GM18868 (cell line): ENCODE results near the gene ACVR1C.
"Not testable (repeated sequence)": the region's sequence is repeated elsewhere in the genome, so short reads cannot be mapped to it uniquely, and the experiment has no call there.

Experiments used
- ATAC-seq: cut with Tn5 transposase; IDR thresholded peaks from one replicate; pipeline ENCODE4 v1.9.1; 2021; ENCODE audit warnings: mild to moderate bottlenecking, moderate library complexity; ENCODE audit not compliant: unreplicated experiment

The ACVR1C gene

DNA sequence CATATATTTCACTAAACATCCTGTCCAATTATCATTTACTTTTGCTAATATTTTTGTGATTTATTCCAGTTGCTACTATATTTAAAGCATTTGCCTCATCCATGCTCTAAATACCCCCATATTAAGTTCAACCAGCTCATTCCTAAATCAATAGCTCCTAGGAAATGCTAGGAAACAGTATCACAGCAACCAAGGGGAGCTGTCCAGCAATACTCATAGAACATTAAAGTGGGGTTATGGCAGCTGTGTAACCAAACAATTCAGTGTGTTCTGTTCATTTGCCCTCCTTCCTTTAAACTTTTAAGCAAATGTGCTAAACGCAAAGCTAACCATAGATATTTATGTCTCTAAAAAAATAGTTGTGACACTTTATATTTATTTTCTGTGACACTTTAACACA is 41.1 kb downstream of the ACVR1C start:
- no peak for ATAC-seq

DNA sequence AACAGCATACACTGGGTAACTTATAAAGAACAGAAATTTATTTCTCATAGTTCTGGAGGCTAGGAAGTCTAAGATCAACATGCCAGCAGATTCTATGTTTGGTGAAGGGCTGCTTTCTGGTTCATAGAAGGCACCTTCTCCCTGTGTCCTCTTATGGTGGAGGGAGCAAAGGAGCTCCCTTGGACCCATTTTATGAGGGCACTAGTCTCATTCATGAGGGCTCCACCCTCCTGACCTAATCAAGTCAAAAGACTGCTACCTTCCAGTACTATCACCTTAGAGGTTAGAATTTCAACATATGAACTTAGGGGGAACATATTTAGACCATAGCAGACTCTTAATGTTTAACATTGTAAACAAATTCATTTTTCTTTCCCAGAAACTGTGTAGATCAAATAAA is 54.5 kb downstream of the ACVR1C start:
- ATAC-seq: no peak

DNA sequence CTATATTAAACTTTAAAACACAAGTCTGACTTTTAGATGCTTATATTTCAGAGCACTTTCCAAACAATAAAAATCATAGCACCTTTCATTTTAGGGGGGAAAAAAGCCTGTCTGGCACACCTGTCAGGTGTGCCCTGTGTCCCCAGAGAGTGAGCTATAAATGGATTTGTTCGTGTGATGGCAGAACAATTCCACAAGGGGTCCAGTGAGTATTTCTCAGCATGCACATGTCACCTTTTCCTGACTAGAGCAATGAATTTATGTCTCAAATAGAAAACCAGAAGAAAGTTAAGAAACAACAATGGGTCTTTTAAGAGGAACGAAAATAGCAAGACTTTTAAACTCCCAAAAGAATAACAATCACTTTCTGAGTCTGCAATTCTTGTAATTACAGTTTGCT is 55.9 kb downstream of the ACVR1C start:
- peak; percentile 84 for ATAC-seq

DNA sequence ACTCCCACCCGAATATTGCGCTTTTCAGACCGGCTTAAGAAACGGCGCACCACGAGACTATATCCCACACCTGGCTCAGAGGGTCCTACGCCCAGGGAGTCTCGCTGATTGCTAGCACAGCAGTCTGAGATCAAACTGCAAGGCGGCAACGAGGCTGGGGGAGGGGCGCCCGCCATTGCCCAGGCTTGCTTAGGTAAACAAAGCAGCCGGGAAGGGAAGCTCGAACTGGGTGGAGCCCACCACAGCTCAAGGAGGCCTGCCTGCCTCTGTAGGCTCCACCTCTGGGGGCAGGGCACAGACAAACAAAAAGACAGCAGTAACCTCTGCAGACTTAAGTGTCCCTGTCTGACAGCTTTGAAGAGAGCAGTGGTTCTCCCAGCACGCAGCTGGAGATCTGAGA is 62.0 kb downstream of the ACVR1C start:
- ATAC-seq: not testable (repeated sequence)

DNA sequence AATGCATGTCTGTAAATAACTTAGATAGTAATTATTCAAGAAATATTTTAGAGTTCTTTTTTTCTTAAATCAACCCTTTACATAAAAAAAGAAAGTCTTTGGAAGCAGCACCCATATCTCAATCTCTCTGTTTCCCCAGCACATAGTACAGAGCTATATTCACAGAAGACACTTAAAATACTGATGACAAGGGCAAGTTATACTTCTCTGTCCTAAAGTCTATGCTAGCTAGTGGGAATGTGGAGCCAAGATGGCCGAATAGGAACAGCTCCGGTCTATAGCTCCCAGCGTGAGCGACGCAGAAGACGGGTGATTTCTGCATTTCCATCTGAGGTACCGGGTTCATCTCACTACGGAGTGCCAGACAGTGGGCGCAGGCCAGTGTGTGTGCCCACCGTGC is 62.6 kb downstream of the ACVR1C start:
- not testable (repeated sequence) for ATAC-seq

DNA sequence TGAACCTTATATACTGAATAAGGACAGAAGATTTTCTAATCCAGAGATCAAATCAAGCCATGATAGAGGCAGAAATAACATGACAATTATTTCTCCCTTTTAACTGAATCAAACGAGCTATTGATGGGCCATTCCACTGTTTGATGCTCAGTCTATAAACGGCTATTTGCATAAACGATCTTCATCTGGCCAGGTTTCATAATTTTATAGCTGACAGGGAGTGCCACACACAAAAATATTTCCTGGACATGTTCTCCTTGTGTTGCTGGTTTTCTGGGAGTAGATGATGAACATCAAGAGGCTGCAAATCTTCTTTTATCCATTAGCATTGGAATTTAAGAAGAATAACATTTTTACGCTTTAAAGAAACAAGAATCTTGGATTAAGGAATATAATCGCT is 63.1 kb downstream of the ACVR1C start:
- ATAC-seq: no peak

DNA sequence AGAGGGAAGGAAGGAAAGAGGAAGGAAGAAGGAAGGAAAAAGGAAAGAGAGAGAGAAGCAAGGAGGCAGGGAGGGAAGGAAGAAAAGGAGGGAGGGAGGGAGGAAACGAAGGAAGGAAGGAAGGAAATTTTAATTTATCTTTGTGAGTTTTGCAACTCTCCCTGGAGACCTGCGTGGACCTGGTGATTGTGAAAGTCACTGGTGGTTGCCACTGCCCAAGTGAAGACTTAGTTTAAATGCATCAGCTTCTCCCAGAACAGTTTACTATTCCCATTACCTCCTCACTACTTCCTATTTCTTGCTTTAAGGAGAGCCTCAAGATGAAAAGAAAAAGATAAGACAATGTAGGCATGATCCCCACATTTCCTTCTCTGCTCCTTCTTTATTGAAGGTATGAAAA is 68.8 kb downstream of the ACVR1C start:
- ATAC-seq: no peak

DNA sequence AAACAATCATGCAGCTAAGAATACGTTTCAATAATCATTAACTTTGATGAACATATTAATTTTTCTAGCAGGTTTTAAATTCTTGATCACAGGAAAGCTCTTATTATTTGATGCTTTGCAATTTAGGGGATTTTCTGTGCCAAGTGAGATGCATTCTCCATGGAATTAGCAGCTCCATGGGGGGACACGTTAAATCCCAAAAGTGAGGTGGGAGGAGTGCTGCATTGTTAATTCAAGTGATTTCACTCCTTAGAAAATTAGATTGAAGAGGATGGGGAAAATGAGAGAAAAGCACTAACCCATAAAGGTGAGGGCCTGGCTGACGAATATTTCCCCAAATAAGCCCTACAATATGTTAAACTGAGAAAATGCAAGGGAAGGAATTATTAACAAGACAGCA is 69.2 kb downstream of the ACVR1C start:
- ATAC-seq: no peak

DNA sequence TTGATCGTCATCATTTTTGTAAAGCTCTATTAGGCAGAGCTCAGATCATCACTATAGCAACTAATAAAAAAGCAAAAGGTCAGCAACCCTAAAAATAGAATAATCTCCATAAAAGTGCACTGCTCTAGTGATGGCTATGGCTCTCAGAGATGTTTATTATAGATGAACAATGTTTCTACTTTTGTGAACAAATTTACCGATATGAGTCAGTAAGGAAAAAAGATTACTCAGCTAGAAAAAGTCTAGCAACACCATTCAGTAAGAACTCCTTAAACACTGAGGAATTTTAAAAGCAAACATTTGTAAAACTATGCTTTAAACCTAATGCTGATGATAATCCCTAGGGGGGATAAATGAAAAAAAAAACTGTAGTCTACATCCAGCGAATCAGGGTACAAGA is 69.6 kb downstream of the ACVR1C start:
- ATAC-seq: no peak

DNA sequence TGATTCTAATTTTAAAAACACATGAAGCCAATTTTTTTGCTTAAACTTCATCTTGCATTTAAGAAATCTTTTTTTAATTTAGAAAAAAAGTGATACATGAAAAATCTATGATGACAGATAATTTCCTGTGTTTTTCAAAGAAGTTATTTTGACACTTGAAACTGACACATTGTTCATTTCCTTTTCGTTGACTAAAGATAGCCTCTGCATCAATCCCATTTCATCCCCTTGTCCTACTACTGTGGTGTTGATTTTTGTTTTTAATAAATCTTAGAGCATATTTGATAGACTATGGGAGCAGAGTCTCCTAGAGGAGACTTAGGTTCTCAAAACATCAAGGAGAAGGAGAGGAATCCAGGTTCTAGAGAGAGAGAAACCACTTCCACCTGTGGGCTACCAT is 70.9 kb downstream of the ACVR1C start:
- no peak for ATAC-seq

DNA sequence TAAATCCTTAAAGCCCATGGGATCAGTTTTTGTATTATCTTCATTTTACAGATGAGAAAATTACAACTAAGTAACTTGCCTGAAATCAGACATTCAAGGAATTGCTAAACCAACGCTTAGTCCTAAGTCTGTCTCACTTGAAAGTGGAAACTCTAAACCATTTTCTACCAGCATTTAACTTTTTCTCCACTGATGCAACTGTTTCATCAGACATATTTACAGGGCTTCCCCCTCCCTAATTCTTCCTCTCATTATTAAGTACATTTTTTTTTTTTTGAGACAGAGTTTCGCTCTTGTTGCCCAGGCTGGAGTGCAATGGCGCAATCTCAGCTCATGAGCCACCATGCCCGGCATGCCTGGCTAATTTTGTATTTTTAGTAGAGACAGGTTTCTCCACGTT is 88.6 kb downstream of the ACVR1C start:
- ATAC-seq: no peak

DNA sequence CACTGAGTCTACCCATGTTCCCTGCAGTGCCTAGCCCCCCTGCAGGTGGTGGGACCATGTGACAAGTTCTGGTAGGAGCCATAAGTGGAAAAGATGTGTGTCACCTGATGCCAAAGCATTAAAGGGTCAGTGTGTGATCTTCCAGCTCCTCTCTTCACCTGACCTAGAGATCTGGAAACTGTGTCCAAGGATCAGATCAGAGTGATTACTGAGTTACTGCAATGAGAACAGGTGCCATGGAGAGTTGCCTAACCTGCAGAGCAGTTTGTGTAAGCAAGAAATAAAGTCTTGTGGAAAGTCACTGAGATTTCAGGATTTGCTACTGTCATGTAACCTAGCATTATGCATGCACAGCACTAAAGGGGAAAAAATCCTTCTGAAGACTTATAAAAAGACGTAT is 90.6 kb downstream of the ACVR1C start:
- no peak for ATAC-seq

DNA sequence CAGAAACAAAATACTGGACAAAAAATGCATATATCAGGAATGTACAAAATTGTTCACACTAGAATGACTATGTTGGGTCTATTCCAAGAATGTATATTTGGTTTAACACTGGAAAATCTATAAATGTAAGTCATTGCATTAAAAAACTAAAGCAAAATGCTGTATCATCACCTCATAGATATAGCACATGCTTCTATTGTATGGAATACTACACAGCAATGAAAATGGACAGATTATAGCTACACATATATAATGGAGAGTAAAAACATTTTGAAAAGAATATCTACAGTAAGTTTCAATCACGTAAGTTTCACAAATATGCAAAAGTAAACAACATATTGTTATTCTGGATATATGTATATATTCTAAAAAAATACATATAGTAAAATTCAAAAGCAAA is 91.8 kb downstream of the ACVR1C start:
- ATAC-seq: no peak

DNA sequence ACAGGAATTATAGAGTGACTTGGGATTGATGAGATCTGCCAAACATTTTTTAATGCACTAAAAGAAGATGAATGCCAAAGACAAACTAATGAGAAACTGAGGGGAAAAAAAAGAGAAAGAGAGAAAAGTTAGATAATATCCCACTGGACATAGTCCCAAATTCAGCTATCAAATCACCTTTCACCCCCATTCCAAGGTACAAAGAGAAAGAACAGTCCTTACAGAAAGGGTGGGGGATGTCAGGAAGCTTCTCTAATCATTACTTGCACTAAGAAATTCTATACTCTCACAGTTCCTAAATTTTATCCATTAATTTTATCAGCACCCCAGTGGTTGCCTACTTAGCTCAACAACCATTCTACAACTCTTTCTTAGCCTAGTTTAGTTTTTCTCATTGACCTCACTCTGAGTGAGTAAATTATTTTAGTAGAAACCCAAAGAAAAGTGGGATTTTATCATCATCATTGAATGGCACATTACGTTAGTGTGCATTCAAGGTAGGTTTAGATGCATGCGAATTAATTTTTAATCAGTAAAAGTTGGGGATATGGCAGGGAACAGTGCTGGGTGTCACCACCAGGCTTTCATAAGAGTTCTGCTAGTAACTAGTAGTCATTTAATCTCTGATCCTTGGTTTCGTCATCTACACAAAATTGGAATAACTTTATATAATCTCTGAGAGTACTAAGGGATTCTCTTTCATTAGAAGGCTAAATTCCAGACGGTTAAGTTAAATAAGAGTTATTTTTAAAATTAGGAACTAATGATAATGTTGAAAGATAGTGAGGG is 99.5 kb downstream of the ACVR1C start:
- ATAC-seq: no peak

DNA sequence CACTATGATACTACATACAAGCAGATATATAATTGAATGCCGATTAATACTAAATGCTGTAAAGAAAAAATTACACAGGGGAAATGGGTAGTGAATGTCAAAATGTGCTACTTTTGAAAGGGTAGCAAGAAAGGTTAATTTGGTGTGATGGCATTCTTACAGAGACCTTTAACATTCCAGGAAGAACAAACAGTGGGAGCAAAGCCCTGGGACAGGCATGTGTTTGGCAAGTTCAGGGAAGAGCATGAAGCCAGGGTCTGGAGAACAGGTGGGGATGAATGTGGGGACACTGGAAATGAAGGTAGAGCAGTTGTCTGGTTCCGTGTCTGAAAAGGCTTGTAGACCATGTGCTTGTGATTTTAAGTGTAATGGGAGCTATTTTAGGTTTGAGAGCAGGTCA is 102.6 kb downstream of the ACVR1C start:
- no peak for ATAC-seq

DNA sequence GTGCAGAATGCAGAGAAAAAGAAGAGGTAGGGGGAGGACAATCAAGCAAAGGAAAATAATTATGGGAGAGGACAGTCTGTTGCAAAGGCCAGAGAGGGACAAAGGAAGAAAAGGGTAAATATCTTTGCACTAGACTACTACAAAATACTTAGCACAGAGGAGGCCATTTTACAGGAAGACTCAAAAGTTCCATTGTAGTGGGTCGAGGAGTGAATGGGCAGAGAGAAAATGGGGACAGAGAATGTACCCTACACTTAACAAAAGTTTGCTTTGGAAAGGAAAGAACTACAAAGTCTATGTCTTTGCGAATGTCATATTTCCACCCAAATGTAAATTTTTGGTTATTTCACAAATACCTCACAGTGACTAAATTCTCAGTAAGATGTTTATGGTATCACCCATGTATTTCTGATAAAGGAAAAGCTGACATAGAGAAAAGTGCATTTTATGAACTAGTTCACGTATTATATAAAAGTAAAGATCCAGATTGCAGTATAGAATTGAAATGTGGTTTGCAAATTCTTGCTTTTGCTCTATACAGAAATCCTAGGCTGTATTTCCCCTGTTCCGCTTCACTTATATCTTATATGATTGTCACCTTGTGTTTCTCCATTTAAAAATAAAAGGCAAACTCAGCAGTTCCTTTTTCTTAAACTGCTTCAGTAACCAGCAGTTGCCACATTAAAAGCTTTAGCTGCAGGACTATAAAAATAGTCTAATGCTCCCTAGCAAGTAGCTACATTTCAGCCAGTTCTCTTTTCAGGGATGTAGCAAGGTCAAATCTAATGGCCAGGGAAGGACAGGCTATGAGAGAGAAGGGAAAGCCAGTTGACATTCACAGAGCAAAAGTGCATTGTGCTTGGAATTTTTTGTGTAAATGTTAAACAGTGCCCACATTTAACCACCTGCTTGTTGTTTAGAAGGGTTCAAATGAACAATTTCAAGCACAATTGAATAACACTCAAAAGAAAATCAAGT is 105.1 kb downstream of the ACVR1C start:
- ATAC-seq: peak; percentile 59

DNA sequence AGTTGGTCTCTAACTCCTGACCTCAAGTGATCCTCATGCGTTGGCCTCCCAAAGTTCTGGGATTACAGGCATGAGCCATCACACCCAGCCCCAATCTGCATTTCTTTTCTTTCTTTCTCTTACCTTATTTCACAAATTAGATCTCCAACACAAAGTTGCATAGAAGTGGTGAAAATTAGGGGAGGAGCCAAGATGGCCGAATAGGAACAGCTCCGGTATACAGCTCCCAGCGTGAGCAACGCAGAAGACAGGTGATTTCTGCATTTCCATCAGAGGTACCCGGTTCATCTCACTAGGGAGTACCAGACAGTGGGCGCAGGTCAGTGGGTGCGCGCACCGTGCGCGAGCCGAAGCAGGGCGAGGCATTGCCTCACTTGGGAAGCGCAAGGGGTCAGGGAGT is 113.7 kb downstream of the ACVR1C start:
- ATAC-seq: not testable (repeated sequence)

DNA sequence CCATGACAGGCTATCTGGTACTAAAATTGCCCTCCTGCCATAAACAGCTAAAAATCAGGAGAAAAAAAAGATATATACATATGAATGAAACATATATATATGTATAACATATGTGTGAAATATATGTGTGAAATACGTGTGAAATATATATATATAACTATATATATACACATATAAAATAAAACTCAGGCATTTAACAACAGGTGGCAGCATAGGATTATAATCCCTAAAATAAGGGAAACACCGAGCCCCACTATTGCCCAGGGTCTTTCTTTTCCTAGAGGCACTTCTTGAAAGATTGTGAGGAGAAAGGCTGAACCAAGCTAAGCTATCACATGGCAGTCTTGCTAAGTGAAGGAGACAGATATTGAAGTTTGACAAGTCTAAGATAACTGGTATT is 118.9 kb downstream of the ACVR1C start:
- no peak for ATAC-seq

DNA sequence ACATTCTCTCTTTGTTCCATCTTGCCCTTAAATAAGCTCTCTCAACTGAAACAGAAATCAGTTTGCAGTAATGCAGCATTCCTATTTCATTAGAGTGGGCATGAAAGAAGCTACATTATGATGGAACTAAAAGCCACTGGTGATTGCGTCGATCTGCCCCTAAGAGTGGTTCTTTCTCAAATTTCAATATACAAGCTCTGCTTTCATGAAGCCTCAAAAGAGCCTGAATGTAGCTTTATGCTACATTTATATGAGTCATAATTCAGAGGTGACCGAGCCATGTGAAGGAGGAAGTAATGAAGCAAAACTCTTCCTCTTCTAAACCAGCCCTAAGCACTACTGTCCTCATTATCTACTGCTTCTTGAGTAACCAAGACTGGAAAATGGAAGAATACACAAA is 120.0 kb downstream of the ACVR1C start:
- no peak for ATAC-seq

DNA sequence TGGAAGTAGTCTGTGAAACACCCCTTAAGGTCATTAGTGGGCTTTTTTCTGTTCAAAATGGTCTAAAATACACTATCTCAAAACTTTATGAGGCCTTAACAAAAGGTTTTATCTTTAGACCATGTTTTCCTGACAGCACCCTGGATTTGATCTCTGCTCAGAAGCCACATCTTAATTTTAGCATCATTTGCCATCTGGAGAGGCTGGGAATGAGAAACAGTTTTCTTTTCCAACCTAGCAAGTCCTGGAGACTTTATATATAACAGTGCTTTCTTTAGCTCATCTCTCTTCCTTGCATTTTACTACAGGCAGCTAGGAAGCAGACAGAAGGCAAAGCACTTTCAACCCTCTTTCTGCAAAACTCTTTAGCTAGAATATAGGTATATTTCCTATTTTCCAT is 122.1 kb downstream of the ACVR1C start:
- ATAC-seq: no peak

DNA sequence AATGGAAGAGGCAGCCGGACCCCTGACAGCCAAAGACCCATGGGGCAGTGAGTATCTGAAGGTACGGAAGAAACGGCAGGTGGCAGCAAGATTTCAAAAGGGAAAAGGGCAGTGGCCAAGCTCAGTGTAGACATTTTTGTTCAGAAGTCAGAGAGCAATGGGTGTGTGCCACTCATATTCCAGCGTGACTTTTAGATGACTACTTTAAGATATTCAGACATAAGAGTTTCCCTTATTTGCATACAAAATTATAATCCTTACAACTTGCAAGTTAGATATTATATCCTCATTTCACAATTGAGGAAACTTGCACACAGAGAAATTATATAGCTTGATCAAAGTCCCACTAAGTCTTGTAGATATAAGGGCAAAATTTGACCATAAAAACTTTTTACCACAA is 124.0 kb downstream of the ACVR1C start:
- no peak for ATAC-seq

DNA sequence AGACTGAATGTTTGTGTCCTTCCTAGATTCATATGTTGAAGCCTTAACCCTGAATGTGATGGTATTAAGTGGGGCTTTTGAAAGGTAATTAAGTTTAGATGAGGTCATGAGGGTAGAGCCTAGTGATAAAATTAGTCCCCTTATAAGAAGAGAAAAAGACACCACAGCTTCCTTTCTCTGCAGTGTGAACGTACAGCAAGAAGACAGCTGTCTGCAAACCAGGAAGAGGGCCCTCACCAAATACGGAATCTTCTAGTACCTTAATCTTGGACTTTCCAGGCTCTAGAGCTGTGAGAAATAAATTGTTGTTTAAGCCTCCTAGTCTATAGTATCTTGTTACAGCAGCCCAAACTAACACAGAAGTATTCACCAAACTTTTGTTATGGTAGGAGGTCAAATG is 127.6 kb downstream of the ACVR1C start:
- ATAC-seq: no peak
